IPS-NIHi7 (cell line): ENCODE data around the gene NEMP1.
"Not testable (repeated sequence)": the region's sequence is repeated elsewhere in the genome, so short reads cannot be mapped to it uniquely, and the experiment has no call there.

Experiments
- DNase-seq: peaks from one replicate; pipeline ENCODE4 v3.0.0; 2012; ENCODE audit warnings: mixed read lengths; ENCODE audit errors: extremely low spot score

Gene NEMP1

GRCh38 chr12:57078519-57079404, at the start of gene NEMP1:
NEMP1 (minus strand) TSS chr12:57078791; CDS start chr12:57078745, 46 bp downstream.
- DNase-seq, result peak; percentile 98

- DNase-seq, result peak; percentile 83
Observed at GRCh38 chr12:57127726-57128518, 49.3 kb upstream of the NEMP1 start, which contains the start of gene LRP1. LRP1 (plus strand) TSS chr12:57128483; CDS start chr12:57128965, 482 bp downstream.

- DNase-seq, result peak; percentile 57
Observed at GRCh38 chr12:57127101-57127725, 48.6 kb upstream of the NEMP1 start.

- DNase-seq, result no peak
Observed at GRCh38 chr12:57126561-57126960, 48.0 kb upstream of the NEMP1 start.

GRCh38 chr12:57126061-57126460, 47.5 kb upstream of the NEMP1 start:
- no peak for DNase-seq

GRCh38 chr12:57124261-57124877, 45.8 kb upstream of the NEMP1 start:
- DNase-seq, result peak; percentile 80

- DNase-seq, result no peak
Observed at GRCh38 chr12:57123813-57124212, 45.2 kb upstream of the NEMP1 start.

- not testable (repeated sequence) for DNase-seq
Observed at GRCh38 chr12:57120718-57121117, 42.1 kb upstream of the NEMP1 start.

- no peak for DNase-seq
Observed at GRCh38 chr12:57119294-57120085, 40.9 kb upstream of the NEMP1 start.

GRCh38 chr12:57118711-57119271, 40.2 kb upstream of the NEMP1 start:
- no peak for DNase-seq

- no peak for DNase-seq
Observed at GRCh38 chr12:57116580-57117281, 38.1 kb upstream of the NEMP1 start.

GRCh38 chr12:57112492-57113294, 34.1 kb upstream of the NEMP1 start:
- DNase-seq, result no peak

GRCh38 chr12:57111031-57111734, 32.6 kb upstream of the NEMP1 start, which contains the start of gene STAT6:
STAT6 (minus strand) TSS chr12:57111362; CDS start chr12:57108278, 3,084 bp downstream.
- no peak for DNase-seq

GRCh38 chr12:57110104-57111030, 31.8 kb upstream of the NEMP1 start:
- DNase-seq, result peak; percentile 81

- no peak for DNase-seq
Observed at GRCh38 chr12:57109207-57110103, 30.9 kb upstream of the NEMP1 start.
